Measurements from ENCODE around the gene NR1I3.
A peak's percentile ranks its signal among the peaks of the same experiment; 100 is the strongest.

NR1I3 gene

DNA sequence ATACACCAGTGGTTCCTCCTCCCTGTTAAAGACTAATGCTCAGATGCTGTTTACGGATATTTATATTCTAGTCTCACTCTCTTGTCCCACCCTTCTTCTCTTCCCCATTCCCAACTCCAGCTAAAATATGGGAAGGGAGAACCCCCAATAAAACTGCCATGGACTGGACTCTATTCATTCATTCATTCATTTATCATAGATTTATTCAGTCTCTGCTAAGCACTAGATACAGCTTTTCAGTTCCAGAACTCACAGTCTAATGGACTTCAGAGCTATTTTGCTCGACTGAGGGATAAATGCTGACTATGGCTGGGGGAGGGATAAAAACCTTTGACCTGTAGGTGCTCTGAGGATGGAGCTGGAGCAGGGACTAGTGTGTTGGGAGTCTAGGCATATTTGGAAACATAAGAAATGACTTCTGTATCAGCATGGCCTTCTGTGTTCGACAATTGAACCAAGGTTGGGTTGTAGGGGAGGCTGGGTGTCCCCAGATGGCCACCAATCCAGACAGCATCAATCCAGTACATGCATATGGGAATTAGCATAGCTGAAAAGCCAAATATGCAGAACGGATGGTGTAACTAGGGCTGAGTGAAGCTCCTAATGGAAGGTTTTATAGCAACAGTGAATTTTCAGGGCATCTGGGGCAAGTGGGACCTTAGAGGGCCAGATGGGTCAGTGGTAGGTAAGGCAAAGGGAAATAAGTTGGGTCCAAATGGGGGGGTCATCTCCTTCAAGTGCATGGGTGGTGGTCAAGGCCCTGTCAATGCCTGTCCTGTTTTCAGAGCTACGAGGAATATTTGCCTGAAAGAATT lies 18.7 kb downstream of the NR1I3 start:
- TF ChIP-seq, protein P1, sequence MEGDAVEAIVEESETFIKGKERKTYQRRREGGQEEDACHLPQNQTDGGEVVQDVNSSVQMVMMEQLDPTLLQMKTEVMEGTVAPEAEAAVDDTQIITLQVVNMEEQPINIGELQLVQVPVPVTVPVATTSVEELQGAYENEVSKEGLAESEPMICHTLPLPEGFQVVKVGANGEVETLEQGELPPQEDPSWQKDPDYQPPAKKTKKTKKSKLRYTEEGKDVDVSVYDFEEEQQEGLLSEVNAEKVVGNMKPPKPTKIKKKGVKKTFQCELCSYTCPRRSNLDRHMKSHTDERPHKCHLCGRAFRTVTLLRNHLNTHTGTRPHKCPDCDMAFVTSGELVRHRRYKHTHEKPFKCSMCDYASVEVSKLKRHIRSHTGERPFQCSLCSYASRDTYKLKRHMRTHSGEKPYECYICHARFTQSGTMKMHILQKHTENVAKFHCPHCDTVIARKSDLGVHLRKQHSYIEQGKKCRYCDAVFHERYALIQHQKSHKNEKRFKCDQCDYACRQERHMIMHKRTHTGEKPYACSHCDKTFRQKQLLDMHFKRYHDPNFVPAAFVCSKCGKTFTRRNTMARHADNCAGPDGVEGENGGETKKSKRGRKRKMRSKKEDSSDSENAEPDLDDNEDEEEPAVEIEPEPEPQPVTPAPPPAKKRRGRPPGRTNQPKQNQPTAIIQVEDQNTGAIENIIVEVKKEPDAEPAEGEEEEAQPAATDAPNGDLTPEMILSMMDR (IDR thresholded peaks at IDR 0.05): no peak

DNA sequence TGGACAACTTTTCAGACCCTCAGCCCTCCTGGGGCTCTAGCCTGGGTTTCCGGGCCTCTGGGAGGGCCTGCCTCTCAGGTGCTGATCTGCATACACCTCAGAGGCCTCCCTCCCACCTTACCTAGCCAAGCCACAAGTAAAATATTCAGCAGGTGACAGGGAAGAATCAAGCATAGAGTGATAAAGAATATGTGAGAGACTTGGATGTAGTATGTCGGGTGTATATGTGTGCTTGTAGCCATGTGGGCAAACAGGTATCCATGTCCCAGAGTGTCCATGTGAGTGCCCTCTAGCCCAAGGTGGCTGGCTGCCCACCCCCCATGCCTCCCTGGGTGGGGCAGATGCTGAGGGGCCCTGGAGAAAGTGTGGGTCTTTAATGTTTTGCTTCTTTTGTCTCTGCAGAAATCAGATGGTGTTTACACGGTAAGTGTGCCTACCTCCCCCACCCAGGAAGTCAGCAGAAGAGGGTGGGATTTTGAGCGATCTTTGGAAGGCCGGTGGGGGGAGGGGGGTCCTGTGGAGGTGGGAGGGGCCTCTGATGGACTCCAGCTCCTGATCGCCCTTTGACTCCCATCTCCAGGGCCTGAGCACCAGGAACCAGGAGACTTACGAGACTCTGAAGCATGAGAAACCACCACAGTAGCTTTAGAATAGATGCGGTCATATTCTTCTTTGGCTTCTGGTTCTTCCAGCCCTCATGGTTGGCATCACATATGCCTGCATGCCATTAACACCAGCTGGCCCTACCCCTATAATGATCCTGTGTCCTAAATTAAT lies 19.5 kb downstream of the NR1I3 start:
- TF ChIP-seq, protein P1 (IDR thresholded peaks at IDR 0.05): no peak

- TF ChIP-seq, protein P1 (IDR thresholded peaks at IDR 0.05): no peak
These were observed 20.2 kb downstream of the NR1I3 start for GRCh38 chr1:161217831-161218230.

DNA sequence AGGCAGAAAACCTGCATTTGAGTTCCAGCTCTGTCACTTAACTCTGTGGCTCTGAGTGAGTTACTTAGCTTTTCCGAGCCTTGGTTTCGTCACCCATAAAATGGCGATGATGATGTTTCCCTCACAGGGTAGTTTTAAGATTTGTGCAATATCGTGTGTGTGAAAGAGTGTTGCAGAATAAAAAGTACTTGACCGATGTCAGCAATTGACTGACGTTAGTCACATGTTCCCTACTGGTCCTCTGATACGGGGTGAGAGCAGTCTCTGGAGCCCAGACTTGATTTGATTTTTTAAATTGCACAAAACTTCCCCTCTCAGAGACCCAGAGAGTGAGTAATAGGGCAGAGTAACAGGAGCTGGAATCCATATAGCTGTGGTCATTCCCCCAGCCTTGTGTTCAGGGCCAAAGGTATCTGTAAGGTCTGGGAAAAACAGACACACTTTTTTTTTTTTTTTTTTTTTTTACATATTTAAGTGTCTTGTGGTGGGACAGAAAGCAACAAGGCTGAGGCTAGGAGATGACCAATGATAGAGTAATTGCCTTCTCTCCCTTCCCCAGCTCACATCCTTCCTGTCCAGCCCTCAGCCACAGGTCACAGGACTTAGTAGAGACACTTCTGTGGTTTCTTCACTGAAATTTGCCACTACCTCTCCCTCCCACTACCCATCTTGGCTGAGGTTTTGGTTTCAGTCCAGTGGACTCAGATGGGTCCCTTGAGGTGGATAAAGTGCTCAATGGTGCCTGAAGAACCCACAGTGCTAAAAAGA lies 20.9 kb downstream of the NR1I3 start:
- TF ChIP-seq, protein P1 (IDR thresholded peaks at IDR 0.05): no peak

- TF ChIP-seq, protein P1 (IDR thresholded peaks at IDR 0.05): no peak
These were observed 22.9 kb downstream of the NR1I3 start, which contains the start of gene FCER1G for GRCh38 chr1:161215076-161215475. Gene FCER1G (plus strand): TSS chr1:161215295. CDS start chr1:161215322, 27 bp downstream.

DNA sequence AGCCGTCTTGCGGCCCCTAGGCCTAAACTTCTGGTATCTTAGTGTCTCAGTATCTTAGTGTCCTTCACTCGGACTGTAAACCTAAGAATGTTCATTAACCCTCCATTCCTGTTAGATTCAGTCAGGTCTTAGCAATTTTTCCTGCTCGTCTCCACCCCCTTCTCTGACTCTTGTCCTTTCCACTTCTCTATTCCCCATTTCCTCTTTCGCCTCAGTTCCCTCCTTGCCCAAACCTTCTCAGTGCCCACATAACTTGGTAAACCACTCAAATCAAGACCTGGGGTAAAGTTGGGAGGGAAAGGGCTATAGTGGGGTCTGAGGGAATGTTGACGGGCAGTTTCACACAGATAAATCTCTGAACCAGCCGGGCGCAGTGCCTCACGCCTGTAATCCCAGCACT lies 23.6 kb downstream of the NR1I3 start:
- TF ChIP-seq, protein P1 (IDR thresholded peaks at IDR 0.05): no peak

- TF ChIP-seq, protein P1 (IDR thresholded peaks at IDR 0.05): peak; percentile 99
These were observed 28.1 kb downstream of the NR1I3 start for GRCh38 chr1:161209790-161210409.

Measured in LNCAP (cell line).